Progenitor cell of endocrine pancreas (in vitro differentiated cells): ENCODE results near the gene IL6R. TPM values are rescaled to one million over a fixed set of nuclear protein-coding genes. Genes with fewer than 3 reads are reported as not detected.

ENCODE experiments used
- DNase-seq: peaks from one replicate; pipeline ENCODE4 v3.0.0; 2021; ENCODE audit warnings: low spot score; ENCODE audit not compliant: unreplicated experiment
- H3K27ac Mint-ChIP-seq: 2 replicates; pipeline ENCODE4 v1.8.0; 2021; ENCODE audit warnings: mild to moderate bottlenecking, moderate library complexity, mixed read lengths
- H3K27me3 Mint-ChIP-seq: 2 replicates; pipeline ENCODE4 v1.8.0; 2021; ENCODE audit warnings: mixed read lengths
- H3K36me3 Mint-ChIP-seq: 2 replicates; pipeline ENCODE4 v1.8.0; 2022; ENCODE audit warnings: mixed read lengths; ENCODE audit not compliant: insufficient read depth
- H3K4me1 Mint-ChIP-seq: 2 replicates; pipeline ENCODE4 v1.8.0; 2021; ENCODE audit warnings: low read depth, mixed read lengths
- H3K4me3 Mint-ChIP-seq: 2 replicates; pipeline ENCODE4 v1.8.0; 2021; ENCODE audit warnings: low read depth, mild to moderate bottlenecking, moderate library complexity, mixed read lengths
- H3K9me3 Mint-ChIP-seq: 2 replicates; pipeline ENCODE4 v1.8.0; 2021; ENCODE audit warnings: low read depth, mixed read lengths
- total RNA-seq: library from RNA; stranded (reverse); gene quantifications from 2 replicates; pipeline ENCODE4 v1.2.1, GENCODE V29; 2021
- TF ChIP-seq, protein P1 (sequence below): fragments of 200-600 bp; sonication (generic); IDR thresholded peaks from one replicate; pipeline ENCODE4 v1.5.0; 2021; ENCODE audit warnings: antibody characterized with exemption, mild to moderate bottlenecking; ENCODE audit not compliant: unreplicated experiment

The IL6R gene
- total RNA-seq, 1 donor from 2014 or later = 3.1 TPM

DNA sequence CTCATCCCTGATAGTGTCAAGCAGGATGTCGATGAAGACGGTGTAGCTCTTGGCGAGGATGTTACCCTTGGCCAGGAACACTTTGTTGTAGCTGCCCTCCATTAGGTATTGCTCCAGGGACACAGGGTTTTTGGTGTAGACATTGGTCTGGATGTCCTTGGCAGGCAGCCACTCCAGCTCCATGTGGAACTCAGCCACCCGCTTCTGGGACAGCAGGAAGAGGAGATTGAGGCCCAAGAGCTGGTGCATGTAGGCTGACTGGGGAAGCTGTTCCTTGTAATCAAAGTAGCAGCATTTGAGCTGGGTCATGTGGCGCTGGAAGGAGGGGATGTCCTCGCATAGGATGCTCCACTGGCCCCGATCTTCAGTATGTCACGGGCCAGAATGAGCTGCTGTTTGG lies 9.5 kb downstream of the IL6R start:
- Mint-ChIP-seq H3K4me1 (peaks cover 22% of the 10 kb centered on the region), H3K4me3 (no peak overlapping the region), H3K27me3 (peaks cover 2% of the 10 kb centered on the region), H3K9me3 (no peaks in the 10 kb centered on the region), H3K27ac (no peak overlapping the region), H3K36me3 (no peaks in the 10 kb centered on the region)
- TF ChIP-seq, protein P1, sequence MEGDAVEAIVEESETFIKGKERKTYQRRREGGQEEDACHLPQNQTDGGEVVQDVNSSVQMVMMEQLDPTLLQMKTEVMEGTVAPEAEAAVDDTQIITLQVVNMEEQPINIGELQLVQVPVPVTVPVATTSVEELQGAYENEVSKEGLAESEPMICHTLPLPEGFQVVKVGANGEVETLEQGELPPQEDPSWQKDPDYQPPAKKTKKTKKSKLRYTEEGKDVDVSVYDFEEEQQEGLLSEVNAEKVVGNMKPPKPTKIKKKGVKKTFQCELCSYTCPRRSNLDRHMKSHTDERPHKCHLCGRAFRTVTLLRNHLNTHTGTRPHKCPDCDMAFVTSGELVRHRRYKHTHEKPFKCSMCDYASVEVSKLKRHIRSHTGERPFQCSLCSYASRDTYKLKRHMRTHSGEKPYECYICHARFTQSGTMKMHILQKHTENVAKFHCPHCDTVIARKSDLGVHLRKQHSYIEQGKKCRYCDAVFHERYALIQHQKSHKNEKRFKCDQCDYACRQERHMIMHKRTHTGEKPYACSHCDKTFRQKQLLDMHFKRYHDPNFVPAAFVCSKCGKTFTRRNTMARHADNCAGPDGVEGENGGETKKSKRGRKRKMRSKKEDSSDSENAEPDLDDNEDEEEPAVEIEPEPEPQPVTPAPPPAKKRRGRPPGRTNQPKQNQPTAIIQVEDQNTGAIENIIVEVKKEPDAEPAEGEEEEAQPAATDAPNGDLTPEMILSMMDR = no peak
- no peak for DNase-seq

DNA sequence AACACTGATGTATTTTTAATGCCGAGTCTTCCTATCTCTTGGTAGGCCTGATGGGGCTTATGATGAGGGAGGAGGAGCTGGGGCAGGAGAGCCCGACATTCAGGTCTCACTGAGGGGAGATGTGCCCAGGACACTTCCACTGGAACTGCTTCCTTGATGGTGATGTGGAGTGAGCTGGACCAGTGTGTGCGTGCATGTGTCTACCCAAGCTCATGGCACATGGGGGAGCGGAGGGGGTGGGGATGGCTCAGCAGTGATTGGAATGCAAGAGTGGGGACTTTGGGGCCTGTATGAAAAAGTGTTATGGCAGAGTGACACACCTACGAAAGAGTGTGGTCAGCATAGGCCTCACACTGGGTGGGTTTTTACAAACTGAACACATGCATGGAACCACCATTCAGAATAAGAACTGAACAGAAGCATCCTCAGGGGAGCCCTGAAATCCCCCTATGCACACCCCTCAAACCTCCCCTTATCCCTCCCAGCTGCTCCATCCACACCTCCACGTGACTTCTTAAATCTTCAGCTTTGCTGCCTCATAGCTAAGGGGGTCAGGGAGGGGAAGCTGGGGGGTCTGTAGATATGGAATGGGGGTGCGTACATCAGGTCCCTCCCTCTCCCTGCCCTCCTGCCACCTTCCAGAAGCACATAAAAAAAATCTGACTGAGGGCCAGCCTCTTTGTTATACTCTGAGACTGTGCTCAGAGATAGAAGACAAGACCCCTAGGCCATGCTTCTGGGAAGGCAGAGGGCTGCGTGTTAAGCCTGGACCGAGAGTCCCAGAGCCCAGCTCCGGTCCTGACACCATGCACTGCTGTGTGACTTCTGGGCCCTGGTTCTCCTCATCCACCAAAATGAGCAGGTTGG lies 11.6 kb downstream of the IL6R start:
- Mint-ChIP-seq H3K4me3 (no peak overlapping the region), H3K27ac (no peak overlapping the region), H3K27me3 (peaks cover 2% of the 10 kb centered on the region), H3K36me3 (no peaks in the 10 kb centered on the region), H3K9me3 (no peaks in the 10 kb centered on the region), H3K4me1 (peaks cover 23% of the 10 kb centered on the region)
- DNase-seq = no peak
- TF ChIP-seq, protein P1 = no peak

DNA sequence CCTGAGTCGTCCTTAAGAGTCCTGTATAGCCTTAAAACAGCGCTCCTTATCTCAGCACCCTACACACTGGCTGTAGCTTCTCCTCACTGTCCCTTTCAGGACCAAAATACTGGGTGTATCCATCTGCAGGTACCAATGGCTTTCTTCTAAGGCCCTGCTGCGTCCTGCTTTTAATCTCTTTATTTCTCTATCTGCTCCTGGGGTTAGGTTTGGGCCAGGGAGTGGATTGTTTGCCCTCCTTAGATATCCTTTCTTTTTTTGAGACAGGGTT lies 12.1 kb downstream of the IL6R start:
- H3K27me3 Mint-ChIP-seq = peaks cover 2% of the 10 kb centered on the region
- no peaks in the 10 kb centered on the region for H3K36me3 Mint-ChIP-seq
- H3K4me3 Mint-ChIP-seq = no peak overlapping the region
- no peaks in the 10 kb centered on the region for H3K9me3 Mint-ChIP-seq
- peaks cover 25% of the 10 kb centered on the region for H3K4me1 Mint-ChIP-seq
- TF ChIP-seq, protein P1 = no peak
- H3K27ac Mint-ChIP-seq = no peak overlapping the region
- no peak for DNase-seq

DNA sequence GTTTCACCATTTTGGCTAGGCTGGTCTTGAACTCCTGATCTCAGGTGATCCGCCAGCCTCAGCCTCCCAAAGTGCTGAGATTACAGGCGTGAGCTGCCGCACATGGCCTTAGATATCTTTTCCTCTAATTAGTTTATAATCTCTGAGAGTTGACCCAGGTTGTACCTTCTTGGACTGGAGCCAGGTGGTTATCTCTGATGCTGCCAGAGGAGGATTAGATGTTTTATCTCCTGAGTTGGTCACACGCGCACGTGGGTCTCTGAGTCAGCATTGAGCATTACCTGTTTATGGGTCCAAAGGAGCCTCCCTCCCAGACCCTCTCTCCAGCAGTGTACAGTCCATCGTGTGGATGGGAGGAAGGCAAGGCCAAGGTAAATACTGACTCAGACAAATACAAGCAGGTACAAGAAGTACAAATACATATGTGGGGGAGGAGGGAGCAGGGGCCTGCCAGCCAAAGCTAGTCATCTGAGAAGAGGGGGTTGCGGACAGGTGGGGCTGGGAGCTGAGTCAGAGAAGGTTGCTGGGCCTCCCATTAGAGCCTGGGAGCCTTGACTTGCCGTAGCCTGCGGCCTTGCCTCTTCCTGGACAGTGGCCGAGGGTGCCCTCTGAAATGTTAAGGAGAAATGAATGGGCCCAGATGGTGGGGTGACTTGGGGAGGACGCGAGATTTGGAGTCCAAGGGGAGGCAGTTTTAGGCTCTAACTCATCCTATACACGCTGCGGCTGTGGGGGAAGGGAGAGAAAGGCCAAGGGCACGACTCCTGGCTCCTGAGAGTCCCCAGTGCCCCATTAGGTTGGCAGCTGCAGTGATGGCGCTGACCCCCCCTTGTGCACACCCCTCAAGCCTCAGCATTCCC lies 13.1 kb downstream of the IL6R start:
- peaks cover 2% of the 10 kb centered on the region for H3K27me3 Mint-ChIP-seq
- peaks cover 26% of the 10 kb centered on the region for H3K4me1 Mint-ChIP-seq
- H3K36me3 Mint-ChIP-seq = no peaks in the 10 kb centered on the region
- DNase-seq = no peak
- H3K9me3 Mint-ChIP-seq = no peaks in the 10 kb centered on the region
- TF ChIP-seq, protein P1 = no peak
- H3K4me3 Mint-ChIP-seq = no peak overlapping the region
- H3K27ac Mint-ChIP-seq = peak overlapping the region; percentile 95

DNA sequence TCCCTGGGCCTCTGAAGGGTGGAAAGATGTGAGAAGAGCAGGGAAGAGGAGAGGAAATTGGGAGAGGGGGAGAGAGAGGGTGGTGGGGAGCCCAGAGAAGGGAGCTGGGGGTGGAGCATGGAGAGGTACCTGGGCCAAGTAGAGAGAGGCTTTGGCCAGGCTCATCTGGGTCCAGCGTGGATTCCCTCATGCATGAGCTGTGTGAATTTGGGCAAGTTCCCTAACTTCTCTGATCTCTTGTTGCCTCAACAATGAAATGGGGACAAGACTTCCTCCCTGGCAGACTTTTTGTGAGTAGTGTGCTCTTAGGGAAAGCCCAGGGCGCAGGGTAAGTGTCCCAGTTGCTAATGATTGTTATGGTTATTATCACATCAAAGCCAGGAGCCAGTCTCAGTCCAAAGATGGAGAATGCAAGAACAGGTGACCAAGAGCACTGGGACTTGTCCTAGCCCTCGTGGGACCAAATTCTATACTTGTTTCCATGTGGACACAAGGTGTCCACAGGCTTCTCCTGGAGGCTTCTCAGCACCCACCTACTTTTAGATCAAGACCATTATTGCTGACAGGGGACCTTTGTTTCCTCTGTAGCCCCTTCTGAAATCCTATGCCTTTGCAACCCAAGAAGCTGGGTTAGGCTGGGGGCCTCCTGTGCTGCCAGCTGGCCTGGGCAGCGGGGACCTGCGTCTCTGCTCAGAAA lies 13.9 kb downstream of the IL6R start:
- no peaks in the 10 kb centered on the region for H3K36me3 Mint-ChIP-seq
- H3K9me3 Mint-ChIP-seq = no peaks in the 10 kb centered on the region
- H3K27me3 Mint-ChIP-seq = peaks cover 2% of the 10 kb centered on the region
- no peak for DNase-seq
- TF ChIP-seq, protein P1 = no peak
- H3K4me3 Mint-ChIP-seq = no peak overlapping the region
- H3K4me1 Mint-ChIP-seq = peaks cover 27% of the 10 kb centered on the region
- peak overlapping the region; percentile 95 for H3K27ac Mint-ChIP-seq
